ENCODE results near the gene CNBD2.

DNA sequence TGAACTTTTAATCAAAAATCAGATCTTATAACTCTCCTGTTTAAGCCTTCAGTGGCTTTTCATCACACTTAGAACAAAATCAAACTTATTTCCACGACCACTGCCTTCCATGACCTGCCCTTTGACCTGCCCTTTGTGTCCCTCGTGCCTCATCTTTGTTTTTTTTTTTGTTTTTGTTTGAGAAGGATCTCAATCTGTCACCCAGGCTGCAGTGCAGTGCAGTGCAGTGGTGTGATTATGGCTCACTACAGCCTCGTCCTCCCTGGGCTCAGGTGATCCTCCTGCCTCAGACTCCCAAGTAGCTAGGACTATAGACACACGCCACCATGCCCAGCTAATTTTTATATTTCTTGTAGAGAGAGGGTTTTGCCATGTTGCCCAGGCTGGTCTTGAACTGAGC lies 86.8 kb downstream of the CNBD2 start:
- TF ChIP-seq POLR2A (IDR thresholded peaks at IDR 0.05), result no peak
- TF ChIP-seq, protein P1, sequence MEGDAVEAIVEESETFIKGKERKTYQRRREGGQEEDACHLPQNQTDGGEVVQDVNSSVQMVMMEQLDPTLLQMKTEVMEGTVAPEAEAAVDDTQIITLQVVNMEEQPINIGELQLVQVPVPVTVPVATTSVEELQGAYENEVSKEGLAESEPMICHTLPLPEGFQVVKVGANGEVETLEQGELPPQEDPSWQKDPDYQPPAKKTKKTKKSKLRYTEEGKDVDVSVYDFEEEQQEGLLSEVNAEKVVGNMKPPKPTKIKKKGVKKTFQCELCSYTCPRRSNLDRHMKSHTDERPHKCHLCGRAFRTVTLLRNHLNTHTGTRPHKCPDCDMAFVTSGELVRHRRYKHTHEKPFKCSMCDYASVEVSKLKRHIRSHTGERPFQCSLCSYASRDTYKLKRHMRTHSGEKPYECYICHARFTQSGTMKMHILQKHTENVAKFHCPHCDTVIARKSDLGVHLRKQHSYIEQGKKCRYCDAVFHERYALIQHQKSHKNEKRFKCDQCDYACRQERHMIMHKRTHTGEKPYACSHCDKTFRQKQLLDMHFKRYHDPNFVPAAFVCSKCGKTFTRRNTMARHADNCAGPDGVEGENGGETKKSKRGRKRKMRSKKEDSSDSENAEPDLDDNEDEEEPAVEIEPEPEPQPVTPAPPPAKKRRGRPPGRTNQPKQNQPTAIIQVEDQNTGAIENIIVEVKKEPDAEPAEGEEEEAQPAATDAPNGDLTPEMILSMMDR (IDR thresholded peaks at IDR 0.05), result no peak
